ENCODE data around the gene TBATA.

TBATA gene

GRCh38 chr10:70743879-70744278 is 41.3 kb downstream of the TBATA start:
- DNase-seq (ENCODE audit: low read depth), result no peak

- no peak for DNase-seq (ENCODE audit: low read depth)
Observed at GRCh38 chr10:70743430-70743788, 41.8 kb downstream of the TBATA start.

DNA sequence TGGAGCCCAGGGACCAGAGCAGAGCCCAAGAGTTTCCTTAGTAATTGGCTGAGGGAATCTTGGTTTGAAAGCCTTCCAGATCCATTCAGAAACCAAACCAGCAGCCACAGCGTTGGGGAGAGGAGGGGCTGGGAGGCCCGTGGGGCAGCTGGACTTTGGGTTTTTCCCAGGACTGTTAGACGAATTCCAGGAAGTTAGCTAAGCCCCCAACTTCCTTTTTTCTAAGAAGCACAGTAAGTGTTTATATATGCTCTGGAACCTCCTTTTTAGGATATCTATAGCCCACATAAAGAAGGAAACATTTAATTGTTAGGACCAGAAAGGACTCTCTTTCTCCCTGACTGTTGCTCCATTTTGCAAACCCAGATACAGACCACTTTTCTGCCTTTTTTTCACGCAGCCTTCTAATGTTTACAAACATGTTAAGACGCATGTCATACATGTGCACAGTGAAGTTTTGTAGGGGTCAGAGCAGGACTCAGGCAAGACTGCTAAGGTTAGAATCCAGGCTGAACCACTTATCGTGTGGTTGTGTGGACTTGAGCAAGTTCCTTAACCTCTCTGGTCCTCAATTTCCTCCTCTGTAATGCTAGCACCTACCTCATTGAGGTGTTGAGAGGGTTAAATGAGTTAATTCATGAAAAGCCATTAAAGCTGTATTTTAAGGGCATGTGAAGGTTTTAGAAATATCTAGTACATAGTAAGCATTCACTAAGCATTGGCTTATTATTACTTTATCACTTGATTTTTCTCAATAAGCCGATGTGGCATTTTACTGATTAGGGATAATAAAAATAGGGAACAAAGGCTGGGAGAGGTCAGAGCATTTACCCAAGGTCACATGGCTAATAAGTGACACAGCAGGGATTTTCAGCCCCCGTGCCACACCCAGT is 42.4 kb downstream of the TBATA start:
- DNase-seq (ENCODE audit: low read depth), result peak; percentile 89

DNA sequence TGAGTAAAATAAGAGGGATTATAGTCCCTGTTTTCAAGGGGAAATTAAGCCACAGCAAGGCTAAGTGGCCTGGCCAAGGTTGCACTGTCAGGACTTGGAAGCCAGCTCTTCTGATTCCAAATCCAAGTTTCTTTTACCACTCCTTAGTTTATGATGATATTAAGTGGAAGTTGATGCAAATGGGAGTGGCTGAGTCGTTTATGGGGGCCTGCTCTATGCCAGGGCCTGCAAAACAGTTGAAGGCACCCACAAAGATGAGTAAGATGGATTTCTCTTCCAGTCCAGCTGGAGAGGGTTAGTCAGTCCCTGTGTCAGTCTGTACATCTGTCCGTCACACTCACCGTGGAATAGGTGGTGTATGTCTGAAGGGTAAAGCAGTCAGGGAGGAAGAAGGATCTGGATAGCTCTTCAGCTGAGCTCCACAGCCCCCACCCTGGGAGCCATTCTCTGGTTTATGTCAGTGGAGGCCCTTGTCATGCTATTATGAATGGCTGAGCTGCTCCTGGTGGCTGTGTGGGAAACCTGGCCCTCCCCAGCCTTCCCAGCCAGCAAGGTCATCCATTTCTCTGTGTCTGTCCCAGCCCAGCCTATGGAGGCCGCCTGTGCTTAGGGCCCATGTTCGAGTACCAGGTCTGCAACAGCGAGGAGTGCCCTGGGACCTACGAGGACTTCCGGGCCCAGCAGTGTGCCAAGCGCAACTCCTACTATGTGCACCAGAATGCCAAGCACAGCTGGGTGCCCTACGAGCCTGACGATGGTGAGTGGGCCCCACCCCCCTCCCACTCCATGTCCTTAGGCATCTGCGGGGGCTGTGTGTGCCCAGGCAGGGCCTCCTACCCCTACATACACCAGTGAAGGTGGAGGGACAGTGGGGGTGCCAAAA is 44.5 kb downstream of the TBATA start:
- DNase-seq (ENCODE audit: low read depth), result no peak

GRCh38 chr10:70738761-70739121 is 46.4 kb downstream of the TBATA start:
- no peak for DNase-seq (ENCODE audit: low read depth)

GRCh38 chr10:70738006-70738760 is 47.0 kb downstream of the TBATA start:
- DNase-seq (ENCODE audit: low read depth), result no peak

DNA sequence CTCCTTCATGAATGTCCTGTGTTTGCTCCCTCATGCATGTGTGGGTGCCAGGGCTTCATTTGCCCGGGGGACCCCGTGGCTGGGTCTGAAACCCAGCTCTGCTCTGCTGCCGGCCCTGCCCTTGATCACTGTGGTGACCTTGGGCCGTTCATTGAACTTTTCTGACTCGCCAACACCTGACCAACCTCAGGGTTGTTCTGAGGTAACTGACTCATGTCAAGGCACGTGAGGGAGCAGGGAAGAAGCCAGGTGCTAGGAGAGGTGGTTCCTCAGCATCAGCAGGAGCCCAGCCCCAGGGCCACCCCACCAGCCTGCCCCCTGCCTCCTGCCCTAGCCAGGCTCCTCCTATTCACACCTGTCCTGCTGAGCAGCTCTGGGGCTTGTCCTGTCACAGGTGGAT is 47.9 kb downstream of the TBATA start:
- no peak for DNase-seq (ENCODE audit: low read depth)

DNA sequence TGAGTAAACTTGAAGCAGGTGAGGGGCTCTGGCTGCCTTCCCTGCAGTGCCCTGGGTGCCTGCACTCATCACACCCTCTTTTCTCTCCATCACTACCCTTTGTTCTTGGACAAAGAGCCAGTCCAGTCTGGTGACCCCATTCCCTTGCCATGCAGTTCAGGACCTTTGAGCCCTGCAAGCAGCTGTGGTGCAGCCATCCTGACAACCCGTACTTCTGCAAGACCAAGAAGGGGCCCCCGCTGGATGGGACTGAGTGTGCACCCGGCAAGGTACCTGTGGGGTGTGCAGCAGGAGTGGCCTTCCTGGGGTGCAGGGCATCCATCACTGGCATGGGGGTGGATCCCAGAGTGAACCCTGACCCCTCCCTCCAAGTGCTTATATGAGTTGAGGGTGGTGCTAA is 48.7 kb downstream of the TBATA start:
- no peak for DNase-seq (ENCODE audit: low read depth)

DNA sequence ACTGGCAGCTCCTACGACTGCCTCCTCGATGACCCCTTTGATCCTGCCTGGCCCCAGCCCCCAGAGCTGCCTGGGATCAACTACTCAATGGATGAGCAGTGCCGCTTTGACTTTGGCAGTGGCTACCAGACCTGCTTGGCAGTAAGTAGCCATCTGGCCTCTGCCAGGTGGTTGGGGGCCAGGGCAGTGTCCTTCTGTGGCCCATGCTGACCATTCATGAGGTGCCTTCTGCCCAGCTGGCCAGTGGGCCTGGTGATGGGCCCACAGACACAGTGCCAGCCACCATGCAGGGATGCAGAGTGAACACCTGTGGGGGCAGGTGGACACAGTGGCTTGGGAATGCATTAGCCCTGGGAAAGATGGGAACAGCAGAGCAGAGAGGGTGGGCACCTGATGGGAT is 50.0 kb downstream of the TBATA start:
- no peak for DNase-seq (ENCODE audit: low read depth)

- DNase-seq (ENCODE audit: low read depth), result peak; percentile 64
Observed at GRCh38 chr10:70733051-70733450, 52.1 kb downstream of the TBATA start.

GRCh38 chr10:70732569-70732968 is 52.6 kb downstream of the TBATA start:
- DNase-seq (ENCODE audit: low read depth), result no peak

DNA sequence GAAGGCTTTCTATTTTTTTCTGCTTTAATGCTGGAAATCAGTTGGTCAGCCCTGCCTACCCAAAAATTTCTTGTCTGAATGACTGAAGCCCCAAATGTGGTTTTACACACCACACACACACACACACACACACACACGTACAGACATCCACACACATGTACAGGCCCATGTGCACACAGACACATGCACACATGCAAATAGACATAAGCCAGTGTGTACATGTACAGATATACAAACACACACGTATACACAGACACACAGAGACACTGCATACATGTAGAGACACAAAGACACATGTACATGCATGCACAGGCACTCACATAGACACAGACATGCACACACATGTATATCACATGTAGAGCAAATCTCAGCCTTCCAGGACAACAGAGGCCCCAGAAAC is 54.2 kb downstream of the TBATA start:
- no peak for DNase-seq (ENCODE audit: low read depth)

DNA sequence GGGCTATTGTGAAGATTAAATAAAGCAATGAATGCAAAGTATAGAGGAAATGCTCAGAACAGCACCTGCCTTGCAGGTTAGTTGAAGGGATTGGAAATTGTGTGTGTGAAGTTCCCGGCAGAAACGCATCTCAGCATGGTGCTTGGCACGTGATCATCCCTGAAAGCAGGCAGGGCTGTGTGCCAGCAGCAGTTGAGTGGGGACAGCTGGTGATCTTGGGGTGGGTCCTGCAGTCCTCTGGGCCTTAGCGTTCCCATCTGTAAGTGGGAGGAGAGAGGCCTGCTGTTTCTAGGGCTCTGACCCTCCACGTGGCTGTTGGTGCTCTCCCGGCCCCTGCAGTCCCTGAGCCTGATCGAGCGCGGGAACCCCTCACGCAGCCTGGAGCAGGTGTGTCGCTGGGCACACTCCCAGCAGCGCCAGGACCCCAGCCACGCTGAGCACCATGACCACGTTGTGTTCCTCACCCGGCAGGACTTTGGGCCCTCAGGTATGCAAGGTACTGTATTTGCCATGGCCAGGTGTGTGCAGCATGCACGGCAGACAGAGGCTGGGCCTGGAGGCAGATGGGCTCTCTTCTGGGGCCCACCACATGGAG is 55.3 kb downstream of the TBATA start:
- DNase-seq (ENCODE audit: low read depth), result no peak

- no peak for DNase-seq (ENCODE audit: low read depth)
Observed at GRCh38 chr10:70728328-70728727, 56.8 kb downstream of the TBATA start.

DNA sequence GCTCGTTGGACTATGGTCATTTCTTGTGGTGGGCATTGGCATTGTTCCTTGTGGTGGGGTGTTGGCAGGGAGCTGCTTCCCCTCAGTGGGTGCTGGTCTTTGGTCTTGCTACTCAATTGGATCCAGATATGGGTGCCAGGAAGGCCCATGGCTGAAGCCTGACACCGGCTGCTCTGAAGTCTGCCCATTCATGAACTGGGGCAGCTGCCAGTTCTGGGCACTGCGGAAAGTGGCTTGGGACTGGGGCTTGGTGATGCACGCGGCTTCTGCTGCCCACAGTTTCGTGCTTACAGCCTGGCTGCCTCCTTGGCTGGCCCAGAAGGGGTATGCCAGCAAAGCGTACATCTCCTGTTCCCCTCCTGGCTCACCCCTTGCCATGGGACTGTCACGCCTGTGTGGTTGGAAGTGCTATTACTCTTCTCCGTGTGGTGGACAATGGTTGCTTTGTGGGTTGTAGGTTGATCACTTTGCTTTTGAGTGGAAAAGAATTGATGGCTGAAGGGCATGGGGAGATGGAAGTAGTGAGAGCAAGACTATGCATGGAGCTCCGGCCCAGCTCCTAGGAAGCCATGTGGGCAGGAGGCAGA is 58.2 kb downstream of the TBATA start:
- DNase-seq (ENCODE audit: low read depth), result no peak

- no peak for DNase-seq (ENCODE audit: low read depth)
Observed at GRCh38 chr10:70723771-70724170, 61.4 kb downstream of the TBATA start.

- DNase-seq (ENCODE audit: low read depth), result peak; percentile 83
Observed at GRCh38 chr10:70722820-70723424, 62.3 kb downstream of the TBATA start.
